ENCODE measurements around the gene DCXR.

DNA sequence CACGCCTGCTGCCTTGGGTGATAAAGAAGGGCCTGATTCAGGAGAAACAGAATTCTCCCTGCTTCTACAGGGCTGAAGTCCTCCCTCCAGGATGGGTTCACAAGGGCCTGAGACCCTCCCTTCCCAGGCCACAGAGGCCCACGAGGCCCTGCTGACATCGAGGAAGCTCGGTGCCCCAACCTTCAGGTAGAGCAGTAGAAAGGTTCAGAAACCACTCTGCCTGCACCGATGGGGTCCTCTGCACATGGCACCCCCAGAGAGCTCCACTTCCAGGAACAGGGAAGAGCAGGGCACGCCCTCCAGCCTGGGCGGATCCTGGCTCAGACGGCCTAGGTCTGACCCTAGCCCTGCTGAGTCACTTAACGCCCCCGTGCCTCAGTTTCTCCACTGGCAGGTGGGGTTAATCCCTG lies 15.6 kb downstream of the DCXR start:
- TF ChIP-seq CTCF (IDR thresholded peaks at IDR 0.05): no peak
- no peak for TF ChIP-seq POLR2AphosphoS5 (IDR thresholded peaks at IDR 0.05)
- TF ChIP-seq EP300 (IDR thresholded peaks at IDR 0.05): no peak
- TF ChIP-seq POLR2A (IDR thresholded peaks at IDR 0.05): no peak

Measured in sigmoid colon (tissue), 4 donors.